IMR-90 (cell line): ENCODE measurements around the gene OGDHL. TPM values are rescaled to one million over a fixed set of nuclear protein-coding genes. Genes with fewer than 3 reads are reported as not detected.

Experiments
- ATAC-seq: fragments of 200-7000 bp; cut with Tn5 transposase; 2 replicates; pipeline ENCODE4 v1.9.1; 2020; ENCODE audit warnings: low read depth, mild to moderate bottlenecking, moderate library complexity
- BruUV-seq: library from RNA; stranded (reverse); fragments of 400-500 nt; replicated peaks from 2 replicates; lab custom pipeline; 2021; lab: Mats Ljungman, UMichigan
- CTCF ChIA-PET: fragments of 300-600 bp; formaldehyde crosslinking; extraction: SDS; loops from one replicate; lab custom pipeline; 2021; ENCODE audit warnings: antibody characterized with exemption; lab: Yijun Ruan, JAX
- POLR2A ChIA-PET: fragments of 300-600 bp; sonication (Branson Sonifier 250); formaldehyde crosslinking; loops from one replicate; lab custom pipeline; 2022; ENCODE audit warnings: antibody characterized with exemption; ENCODE audit not compliant: unreplicated experiment; lab: Charles Lee
- DNase-seq: peaks from one replicate; pipeline ENCODE4 v3.0.0; 2013
- H2AFZ ChIP-seq: replicated peaks from 2 replicates; pipeline ENCODE3; 2013; ENCODE audit warnings: low read length, mild to moderate bottlenecking; ENCODE audit not compliant: poor library complexity
- H2AK5ac ChIP-seq: 2 replicates; pipeline ENCODE4 v1.6.1; 2013; ENCODE audit warnings: low read depth, low read length, inconsistent platforms
- H2AK9ac ChIP-seq: replicated peaks from 2 replicates; pipeline ENCODE3; 2013; ENCODE audit warnings: mild to moderate bottlenecking, low read depth, low read length, moderate library complexity; ENCODE audit not compliant: poor library complexity
- H2BK120ac ChIP-seq: 2 replicates; pipeline ENCODE4 v1.6.1; 2013; ENCODE audit warnings: low read depth, low read length, inconsistent platforms
- H2BK15ac ChIP-seq: 3 replicates; pipeline ENCODE4 v1.6.1; 2013; ENCODE audit warnings: low read depth, low read length, inconsistent platforms
- H2BK20ac ChIP-seq: 2 replicates; pipeline ENCODE4 v1.6.1; 2013; ENCODE audit warnings: low read depth, mild to moderate bottlenecking, inconsistent platforms, low read length, moderate library complexity
- H2BK5ac ChIP-seq: 2 replicates; pipeline ENCODE4 v1.6.1; 2013; ENCODE audit warnings: mild to moderate bottlenecking, low read depth, low read length, inconsistent platforms; ENCODE audit not compliant: poor library complexity, severe bottlenecking
- H3K14ac ChIP-seq: replicated peaks from 2 replicates; pipeline ENCODE4 v1.6.1; 2013; ENCODE audit warnings: low read depth, low read length, inconsistent platforms
- H3K18ac ChIP-seq: 2 replicates; pipeline ENCODE4 v1.6.1; 2013; ENCODE audit warnings: low read depth, low read length, control low read depth
- H3K23ac ChIP-seq: 2 replicates; pipeline ENCODE4 v1.6.1; 2013; ENCODE audit warnings: low read depth, low read length, inconsistent platforms
- H3K27ac ChIP-seq: 2 replicates; pipeline ENCODE4 v1.5.1; 2013; ENCODE audit warnings: mild to moderate bottlenecking, control low read depth, low read length; ENCODE audit not compliant: insufficient read depth
- H3K27me3 ChIP-seq: 2 replicates; pipeline ENCODE4 v1.6.1; 2013; ENCODE audit warnings: low read length; ENCODE audit not compliant: control insufficient read depth, insufficient read depth
- H3K36me3 ChIP-seq: 2 replicates; pipeline ENCODE4 v1.6.1; 2013; ENCODE audit warnings: low read length, mixed read lengths; ENCODE audit not compliant: control insufficient read depth, insufficient read depth
- H3K4ac ChIP-seq: 2 replicates; pipeline ENCODE4 v1.6.1; 2013; ENCODE audit warnings: low read depth, low read length, inconsistent platforms
- H3K4me1 ChIP-seq: 2 replicates; pipeline ENCODE4 v1.6.1; 2013; ENCODE audit warnings: low read length, mixed read lengths; ENCODE audit not compliant: control insufficient read depth, insufficient read depth
- H3K4me2 ChIP-seq: 2 replicates; pipeline ENCODE4 v1.6.1; 2013; ENCODE audit warnings: low read depth, mild to moderate bottlenecking, control low read depth, low read length, moderate library complexity
- H3K4me3 ChIP-seq: 2 replicates; pipeline ENCODE4 v1.5.1; 2013; ENCODE audit warnings: low read depth, mild to moderate bottlenecking, control low read depth, low read length, moderate library complexity; ENCODE audit not compliant: insufficient read depth
- H3K56ac ChIP-seq: 2 replicates; pipeline ENCODE4 v1.6.1; 2013; ENCODE audit warnings: low read length, inconsistent platforms; ENCODE audit not compliant: insufficient read depth; ENCODE audit errors: extremely low read depth
- H3K79me1 ChIP-seq, 2 experiments: 2 replicates each; pipeline ENCODE4 v1.6.1; 2013; ENCODE audit warnings: low read length in 2 of 2, inconsistent platforms in 1 of 2, low read depth in 1 of 2
- H3K9ac ChIP-seq: 2 replicates; pipeline ENCODE4 v1.6.1; 2013; ENCODE audit warnings: low read depth, low read length, control low read depth
- H3K9me1 ChIP-seq: 2 replicates; pipeline ENCODE4 v1.6.1; 2013; ENCODE audit warnings: low read length, inconsistent platforms; ENCODE audit not compliant: insufficient read depth
- H3K9me3 ChIP-seq: 2 replicates; pipeline ENCODE4 v1.6.1; 2013; ENCODE audit warnings: low read length; ENCODE audit not compliant: control insufficient read depth, insufficient read depth
- H4K20me1 ChIP-seq: 2 replicates; pipeline ENCODE4 v1.6.1; 2013; ENCODE audit warnings: low read length, inconsistent platforms; ENCODE audit not compliant: insufficient read depth
- H4K5ac ChIP-seq: 2 replicates; pipeline ENCODE4 v1.6.1; 2013; ENCODE audit warnings: mild to moderate bottlenecking, low read depth, low read length, control low read depth
- H4K8ac ChIP-seq, 2 experiments: 2 replicates each; pipeline ENCODE4 v1.6.1; 2013; ENCODE audit warnings: low read depth in 2 of 2, low read length in 2 of 2, control low read depth in 1 of 2, inconsistent platforms in 1 of 2
- H4K91ac ChIP-seq: 2 replicates; pipeline ENCODE4 v1.6.1; 2013; ENCODE audit warnings: low read depth, low read length, inconsistent platforms; ENCODE audit not compliant: insufficient read depth
- BHLHE40 ChIP-seq: fragments of 150-350 bp; IDR thresholded peaks from 2 replicates; pipeline ENCODE4 v1.6.1; 2016; ENCODE audit warnings: mild to moderate bottlenecking, low read depth, low read length
- CEBPB ChIP-seq: IDR thresholded peaks from 2 replicates; pipeline ENCODE4 v1.6.1; 2012; ENCODE audit warnings: low read depth, low read length, improper control_type of control experiment
- CHD1 ChIP-seq: IDR thresholded peaks from 2 replicates; pipeline ENCODE4 v1.6.1; 2012; ENCODE audit warnings: low read depth, low read length, improper control_type of control experiment
- CTCF ChIP-seq: conservative IDR thresholded peaks from 2 replicates; pipeline ENCODE4 v1.5.1; 2012; ENCODE audit warnings: mild to moderate bottlenecking, low read depth, low read length, improper control_type of control experiment
- ELK1 ChIP-seq: fragments of 150-350 bp; IDR thresholded peaks from 2 replicates; pipeline ENCODE4 v1.6.1; 2016; ENCODE audit warnings: low read depth, mild to moderate bottlenecking, low read length, moderate library complexity, borderline replicate concordance
- FOS ChIP-seq: fragments of 150-350 bp; IDR thresholded peaks from 2 replicates; pipeline ENCODE4 v1.6.1; 2016; ENCODE audit warnings: low read depth, low read length
- MAFK ChIP-seq: IDR thresholded peaks from 2 replicates; pipeline ENCODE4 v1.6.1; 2012; ENCODE audit warnings: low read depth, low read length, improper control_type of control experiment
- MAZ ChIP-seq: IDR thresholded peaks from 2 replicates; pipeline ENCODE4 v1.6.1; 2012; ENCODE audit warnings: low read depth, mild to moderate bottlenecking, low read length, improper control_type of control experiment, moderate library complexity, borderline replicate concordance
- NFE2L2 ChIP-seq: fragments of 150-350 bp; IDR thresholded peaks from 2 replicates; pipeline ENCODE4 v1.6.1; 2016; ENCODE audit warnings: low read depth, mild to moderate bottlenecking, low read length
- POLR2A ChIP-seq: IDR thresholded peaks from 2 replicates; pipeline ENCODE4 v1.6.1; 2012; ENCODE audit warnings: mild to moderate bottlenecking, low read depth, low read length
- RAD21 ChIP-seq: IDR thresholded peaks from 2 replicates; pipeline ENCODE4 v1.6.1; 2012; ENCODE audit warnings: low read length, improper control_type of control experiment
- RCOR1 ChIP-seq: IDR thresholded peaks from 2 replicates; pipeline ENCODE4 v1.6.1; 2012; ENCODE audit warnings: mild to moderate bottlenecking, low read length, improper control_type of control experiment; ENCODE audit not compliant: insufficient replicate concordance
- RFX5 ChIP-seq: IDR thresholded peaks from 2 replicates; pipeline ENCODE4 v1.8.0; 2012; ENCODE audit warnings: low read depth, mild to moderate bottlenecking, low read length, moderate library complexity
- USF2 ChIP-seq: fragments of 150-350 bp; IDR thresholded peaks from 2 replicates; pipeline ENCODE4 v1.6.1; 2017; ENCODE audit warnings: mild to moderate bottlenecking, antibody characterized with exemption, low read length, low read depth
- WGBS, 2 experiments: methylation state at CpG; one replicate each; pipeline versions ENCODE4 v1.1.5 to v1.1.7; 2013; ENCODE audit warnings: missing lambda C conversion rate in 2 of 2; ENCODE audit not compliant: insufficient read length in 1 of 2; ENCODE audit errors: extremely low coverage in 2 of 2; 5-methylcytosine and 5-hydroxymethylcytosine counted together
- dilution Hi-C: fragments of 300-500 bp; cut with HindIII; formaldehyde crosslinking; loops from one replicate; pipeline ENCODE4 v1.14.3; 2018; ENCODE audit warnings: low sequenced_read_pairs; ENCODE audit not compliant: unreplicated experiment
- in situ Hi-C: fragments of 300-500 bp; cut with MboI; formaldehyde crosslinking; loops from 3 replicates; pipeline ENCODE4 v1.14.3; 2019; ENCODE audit warnings: low sequenced_read_pairs, inconsistent platforms, mixed read lengths
- intact Hi-C: fragments of 100-400 bp; cut with micrococcal nuclease; formaldehyde crosslinking; loops from 2 replicates; pipeline ENCODE4 v1.10.0; 2022
- polyA plus RNA-seq, 3 experiments: library from polyadenylated mRNA; depleted of rRNA; stranded (reverse); fragments of >200 nt; gene quantifications; 2 replicates each; pipeline ENCODE4 v1.2.3, GENCODE V29; 2012; ENCODE audit warnings: low replicate concordance in 1 of 3
- total RNA-seq: library from RNA; depleted of rRNA; stranded (reverse); fragments of >200 nt; gene quantifications from 2 replicates; pipeline ENCODE4 v1.2.3, GENCODE V29; 2012

The OGDHL gene
- total and polyA plus RNA-seq, 2 of the 4 experiments (the other 2 are of a cell fraction) = 0.18 to 0.27 TPM

- H2BK15ac ChIP-seq = no peak overlapping the region
- H3K9ac ChIP-seq = no peak overlapping the region
- H3K4me3 ChIP-seq = no peak overlapping the region
- no peaks in the 10 kb centered on the region for H3K79me1 ChIP-seq
- intact Hi-C loops (no loop called here), in situ Hi-C loops (no loop called here), dilution Hi-C loops (no loop called here)
- no peak overlapping the region for H3K56ac ChIP-seq
- no peaks in the 10 kb centered on the region for H3K9me3 ChIP-seq
- no peak overlapping the region for H2BK120ac ChIP-seq
- no peaks in the 10 kb centered on the region for H3K36me3 ChIP-seq
- H3K4me1 ChIP-seq = no peaks in the 10 kb centered on the region
- no peaks in the 10 kb centered on the region for H3K9me1 ChIP-seq
- H4K91ac ChIP-seq = no peak overlapping the region
- no peak overlapping the region for H2BK20ac ChIP-seq
- H4K20me1 ChIP-seq = no peaks in the 10 kb centered on the region
- H3K23ac ChIP-seq = no peak overlapping the region
- no peak overlapping the region for H4K8ac ChIP-seq
- H2AFZ ChIP-seq = no peak overlapping the region
- H3K18ac ChIP-seq = no peak overlapping the region
- ATAC-seq = no peak
- H3K4ac ChIP-seq = no peak overlapping the region
- no CpG with 5 or more reads among the region's 2 CpGs for WGBS, 2 experiments
- H3K27me3 ChIP-seq = peaks cover 4% of the 10 kb centered on the region
- no peak for DNase-seq
- no peak overlapping the region for H2AK9ac ChIP-seq
- CTCF ChIA-PET = no interaction called here
- H2BK5ac ChIP-seq = no peak overlapping the region
- BruUV-seq = no TSS peak
- H3K4me2 ChIP-seq = no peak overlapping the region
- H4K5ac ChIP-seq = no peak overlapping the region
- no peak overlapping the region for H2AK5ac ChIP-seq
- H3K14ac ChIP-seq = no peak overlapping the region
- no peak overlapping the region for H3K27ac ChIP-seq
- TF ChIP-seq POLR2A = no peak
- TF ChIP-seq BHLHE40 = no peak
- no peak for TF ChIP-seq CTCF
- no peak for TF ChIP-seq FOS
- TF ChIP-seq MAZ = no peak
- TF ChIP-seq RCOR1 = no peak
- TF ChIP-seq NFE2L2 = no peak
- no peak for TF ChIP-seq MAFK
- TF ChIP-seq USF2 = no peak
- TF ChIP-seq ELK1 = no peak
- TF ChIP-seq RFX5 = no peak
- TF ChIP-seq CHD1 = no peak
- TF ChIP-seq RAD21 = no peak
- TF ChIP-seq CEBPB = no peak
- POLR2A ChIA-PET = interaction anchor here (0.6 kb wide), 1 partner anchor 698 kb away, joined by 4 read pairs; no protein-coding TSS in a partner anchor
Measured at GRCh38 chr10:49749144-49749543, 13.0 kb downstream of the OGDHL start.
